ENCODE results near the gene SYCE3. TPM values are rescaled to one million over a fixed set of nuclear protein-coding genes. Genes with fewer than 3 reads are reported as not detected.

Gene SYCE3
- total RNA-seq, 1 experiment from 2014 or later = not detected

GRCh38 chr22:50526108-50526833 lies 36.4 kb downstream of the SYCE3 start:
- peak; percentile 90 for DNase-seq (ENCODE audit: low spot score)
- BruUV-seq (replicated peaks) = no TSS peak
- CTCF ChIA-PET = interaction anchor here (0.6 to 2.2 kb wide), 9 partner anchors 9 to 274 kb away, joined by 3 to 19 read pairs (median 12); partner anchors contain the start of genes LMF2, NCAPH2 and SYCE3
- peaks cover 30% of the 10 kb centered on the region for H3K4me1 ChIP-seq (ENCODE audit: insufficient read depth, low read length, poor library complexity, severe bottlenecking)
- peak overlapping the region; percentile 90 for H3K27ac ChIP-seq (ENCODE audit: low read depth, low read length, poor library complexity, severe bottlenecking)
- H3K36me3 ChIP-seq (ENCODE audit: insufficient read depth, low read length, poor library complexity, severe bottlenecking) = peaks cover 35% of the 10 kb centered on the region
- peak overlapping the region; percentile 65 for H3K4me3 ChIP-seq (ENCODE audit: low read depth, low read length, poor library complexity, severe bottlenecking)
- TF ChIP-seq, protein P1, sequence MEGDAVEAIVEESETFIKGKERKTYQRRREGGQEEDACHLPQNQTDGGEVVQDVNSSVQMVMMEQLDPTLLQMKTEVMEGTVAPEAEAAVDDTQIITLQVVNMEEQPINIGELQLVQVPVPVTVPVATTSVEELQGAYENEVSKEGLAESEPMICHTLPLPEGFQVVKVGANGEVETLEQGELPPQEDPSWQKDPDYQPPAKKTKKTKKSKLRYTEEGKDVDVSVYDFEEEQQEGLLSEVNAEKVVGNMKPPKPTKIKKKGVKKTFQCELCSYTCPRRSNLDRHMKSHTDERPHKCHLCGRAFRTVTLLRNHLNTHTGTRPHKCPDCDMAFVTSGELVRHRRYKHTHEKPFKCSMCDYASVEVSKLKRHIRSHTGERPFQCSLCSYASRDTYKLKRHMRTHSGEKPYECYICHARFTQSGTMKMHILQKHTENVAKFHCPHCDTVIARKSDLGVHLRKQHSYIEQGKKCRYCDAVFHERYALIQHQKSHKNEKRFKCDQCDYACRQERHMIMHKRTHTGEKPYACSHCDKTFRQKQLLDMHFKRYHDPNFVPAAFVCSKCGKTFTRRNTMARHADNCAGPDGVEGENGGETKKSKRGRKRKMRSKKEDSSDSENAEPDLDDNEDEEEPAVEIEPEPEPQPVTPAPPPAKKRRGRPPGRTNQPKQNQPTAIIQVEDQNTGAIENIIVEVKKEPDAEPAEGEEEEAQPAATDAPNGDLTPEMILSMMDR (conservative IDR thresholded peaks at IDR 0.05; ENCODE audit: low read depth, low read length) = peak; percentile 62
- TF ChIP-seq EZH2 (IDR thresholded peaks at IDR 0.05; ENCODE audit: borderline replicate concordance, low read depth, low read length, poor library complexity, severe bottlenecking) = no peak
- intact Hi-C loops (cut with micrococcal nuclease; ENCODE audit: unreplicated experiment) = no loop called here
- peaks cover 17% of the 10 kb centered on the region for H3K27me3 ChIP-seq (replicated peaks; ENCODE audit: insufficient read depth, low read depth, low read length, poor library complexity)
- POLR2A ChIA-PET (ENCODE audit: low non-redundant PET) = interaction anchor here (0.7 to 1.0 kb wide), 3 partner anchors 17 to 282 kb away, joined by 4 to 8 read pairs (median 4); partner anchors contain the start of gene TUBGCP6
- H3K9me3 ChIP-seq (ENCODE audit: low read depth, low read length, poor library complexity, severe bottlenecking) = no peaks in the 10 kb centered on the region

- Histone ChIP-seq H3K27ac (ENCODE audit: low read depth, low read length, poor library complexity, severe bottlenecking) (peak overlapping the region; percentile 90), H3K9me3 (ENCODE audit: low read depth, low read length, poor library complexity, severe bottlenecking) (no peaks in the 10 kb centered on the region), H3K4me1 (ENCODE audit: insufficient read depth, low read length, poor library complexity, severe bottlenecking) (peaks cover 25% of the 10 kb centered on the region), H3K4me3 (ENCODE audit: low read depth, low read length, poor library complexity, severe bottlenecking) (peak overlapping the region; percentile 65), H3K27me3 (replicated peaks; ENCODE audit: insufficient read depth, low read depth, low read length, poor library complexity) (peaks cover 12% of the 10 kb centered on the region), H3K36me3 (ENCODE audit: insufficient read depth, low read length, poor library complexity, severe bottlenecking) (peaks cover 40% of the 10 kb centered on the region)
- intact Hi-C loops (cut with micrococcal nuclease; ENCODE audit: unreplicated experiment) = no loop called here
- ChIA-PET POLR2A (ENCODE audit: low non-redundant PET) (interaction anchor here (0.7 to 1.0 kb wide), 3 partner anchors 16 to 282 kb away, joined by 4 to 8 read pairs (median 4); partner anchors contain the start of gene TUBGCP6), CTCF (interaction anchor here (0.6 to 2.2 kb wide), 14 partner anchors 10 to 284 kb away, joined by 3 to 20 read pairs (median 8); partner anchors contain the start of genes LMF2, NCAPH2 and SYCE3)
- TF ChIP-seq EZH2 (IDR thresholded peaks at IDR 0.05; ENCODE audit: borderline replicate concordance, low read depth, low read length, poor library complexity, severe bottlenecking) = no peak
- TF ChIP-seq, protein P1 (conservative IDR thresholded peaks at IDR 0.05; ENCODE audit: low read depth, low read length) = no peak; the same call in 1 of the 2 replicates
- DNase-seq (ENCODE audit: low spot score) = no peak
- no TSS peak for BruUV-seq (replicated peaks)
These were observed 36.9 kb downstream of the SYCE3 start for GRCh38 chr22:50525858-50526107.

DNA sequence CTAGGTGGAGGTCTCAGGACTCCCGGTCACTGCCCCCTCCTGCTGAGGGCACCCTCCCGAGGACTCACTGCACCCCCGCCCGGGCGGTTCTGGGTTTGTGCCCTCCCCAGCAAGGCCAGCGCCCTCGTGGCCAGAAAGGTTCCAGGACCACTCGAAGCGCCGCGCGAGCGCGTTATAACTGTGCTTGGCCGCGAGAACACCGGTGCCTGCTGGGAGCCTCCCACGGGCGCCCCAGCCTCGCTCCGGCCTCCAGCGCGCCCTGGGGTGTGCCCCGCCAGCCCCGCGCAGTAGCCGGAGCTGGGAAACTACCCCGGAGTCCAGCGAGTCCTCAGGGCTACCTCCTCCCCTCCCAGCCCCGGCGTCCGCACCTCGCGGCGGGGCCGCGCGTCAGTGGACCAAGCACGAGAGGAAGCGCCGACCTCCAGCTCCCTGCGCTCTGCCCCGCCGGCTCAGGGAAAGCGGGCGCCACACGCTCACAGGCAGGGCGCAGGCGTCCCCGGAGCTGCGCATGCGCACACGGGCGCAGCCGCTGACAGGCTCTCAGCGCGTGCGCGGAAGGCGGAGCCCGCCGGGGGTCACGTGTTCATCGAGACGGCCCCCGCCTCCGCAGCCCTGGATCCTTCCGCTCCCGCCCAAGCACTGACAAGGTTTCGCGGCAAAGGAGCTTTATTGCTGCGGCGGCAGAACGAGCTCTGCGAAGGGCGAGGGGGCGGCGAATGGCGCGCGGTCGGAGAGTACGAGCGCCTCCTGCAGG lies 37.4 kb downstream of the SYCE3 start, which contains the start of gene SCO2:
Gene SCO2 (minus strand): TSS at position 495 of the 754 bp plus-strand sequence. CDS start 1,187 bp downstream, outside the sequence.
- no peak for TF ChIP-seq EZH2 (IDR thresholded peaks at IDR 0.05; ENCODE audit: borderline replicate concordance, low read depth, low read length, poor library complexity, severe bottlenecking)
- TF ChIP-seq, protein P1 (conservative IDR thresholded peaks at IDR 0.05; ENCODE audit: low read depth, low read length) = peak; percentile 64; the same call in 1 of the 2 replicates
- ChIA-PET CTCF (interaction anchor here (0.5 to 2.2 kb wide), 15 partner anchors 10 to 283 kb away, joined by 3 to 20 read pairs (median 8); partner anchors contain the start of genes LMF2, NCAPH2 and SYCE3), POLR2A (ENCODE audit: low non-redundant PET) (interaction anchor here (0.6 to 1.0 kb wide), 4 partner anchors 16 to 281 kb away, joined by 4 to 8 read pairs (median 4); partner anchors contain the start of gene TUBGCP6)
- peaks cover 20% of the 10 kb centered on the region for H3K4me1 ChIP-seq (ENCODE audit: insufficient read depth, low read length, poor library complexity, severe bottlenecking)
- no peaks in the 10 kb centered on the region for H3K9me3 ChIP-seq (ENCODE audit: low read depth, low read length, poor library complexity, severe bottlenecking)
- intact Hi-C loops (cut with micrococcal nuclease; ENCODE audit: unreplicated experiment) = no loop called here
- peak within 1 kb of the TSS; percentile 65 for H3K4me3 ChIP-seq (ENCODE audit: low read depth, low read length, poor library complexity, severe bottlenecking)
- peaks cover 7% of the 10 kb centered on the region for H3K27me3 ChIP-seq (replicated peaks; ENCODE audit: insufficient read depth, low read depth, low read length, poor library complexity)
- peaks cover 40% of the 10 kb centered on the region for H3K36me3 ChIP-seq (ENCODE audit: insufficient read depth, low read length, poor library complexity, severe bottlenecking)
- DNase-seq (ENCODE audit: low spot score) = peak; percentile 98
- no TSS peak for BruUV-seq (replicated peaks)
- H3K27ac ChIP-seq (ENCODE audit: low read depth, low read length, poor library complexity, severe bottlenecking) = peak within 1 kb of the TSS; percentile 90
